ENCODE measurements around the gene PHC2.

- TF ChIP-seq CTCF (IDR thresholded peaks at IDR 0.05) (no peak), POLR2A (IDR thresholded peaks at IDR 0.05) (no peak)
Measured at GRCh38 chr1:33468531-33468930, 37.6 kb upstream of the PHC2 start.

Measured in heart left ventricle (tissue), 13 donors.